SK-N-SH (cell line): ENCODE measurements around the gene RBMS3. TPM values are rescaled to one million over a fixed set of nuclear protein-coding genes. Genes with fewer than 3 reads are reported as not detected.

ENCODE experiments used
- CTCF ChIA-PET: fragments of 300-600, 350-600 bp; formaldehyde crosslinking; extraction: SDS; loops from one replicate; lab custom pipeline; 2021; lab: Yijun Ruan, JAX
- POLR2A ChIA-PET: fragments of 350-600 bp; sonication (Branson Sonifier 250); formaldehyde crosslinking; extraction: SDS; loops from one replicate; lab custom pipeline; 2020; ENCODE audit warnings: antibody characterized with exemption, inconsistent platforms; lab: Yijun Ruan, JAX
- DNase-seq: peaks from one replicate; pipeline ENCODE4 v3.0.0; 2012
- H2AFZ ChIP-seq: fragments of 200-600 bp; sonication (generic); 2 replicates; pipeline ENCODE4 v1.8.1; 2016; ENCODE audit warnings: antibody characterized with exemption, mild to moderate bottlenecking, low read depth
- H3F3A ChIP-seq: fragments of 200-600 bp; sonication (generic); replicated peaks from 2 replicates; pipeline ENCODE3; 2016; ENCODE audit warnings: antibody characterized with exemption, mild to moderate bottlenecking; ENCODE audit not compliant: insufficient read depth
- H3K27ac ChIP-seq, 2 experiments: fragments of 200-500 bp in 1 of 2; fragments of 200-600 bp in 1 of 2; sonication (Bioruptor generic) in 1 of 2; sonication (generic), shearing (Covaris generic) in 1 of 2; 2 replicates each; pipeline versions ENCODE4 v1.5.1 to v1.6.1; 2014 to 2016; ENCODE audit warnings: low read depth in 2 of 2, inconsistent platforms in 1 of 2, low read length in 1 of 2, mild to moderate bottlenecking in 1 of 2, mixed read lengths in 1 of 2
- H3K27me3 ChIP-seq: fragments of 200-600 bp; sonication (generic), shearing (Covaris generic); 2 replicates; pipeline ENCODE4 v1.6.1; 2016; ENCODE audit warnings: mixed run types; ENCODE audit not compliant: insufficient read depth
- H3K36me3 ChIP-seq, 2 experiments: fragments of 200-500 bp in 1 of 2; fragments of 200-600 bp in 1 of 2; sonication (Bioruptor generic) in 1 of 2; sonication (generic) in 1 of 2; replicated peaks in 1 of 2; 2 replicates each; pipeline versions ENCODE3 to v1.5.1; 2014 to 2016; ENCODE audit warnings: low read length in 1 of 2, mild to moderate bottlenecking in 1 of 2; ENCODE audit not compliant: insufficient read depth in 2 of 2, control insufficient read depth in 1 of 2
- H3K4me1 ChIP-seq, 2 experiments: fragments of 200-500 bp in 1 of 2; fragments of 200-600 bp in 1 of 2; sonication (Bioruptor generic) in 1 of 2; sonication (generic), shearing (Covaris generic) in 1 of 2; 2 replicates each; pipeline versions ENCODE4 v1.5.1 to v1.6.1; 2014 to 2016; ENCODE audit warnings: low read depth in 1 of 2, low read length in 1 of 2, mixed run types in 1 of 2; ENCODE audit not compliant: insufficient read depth in 2 of 2, control insufficient read depth in 1 of 2
- H3K4me2 ChIP-seq: fragments of 200-600 bp; sonication (generic), shearing (Covaris generic); 2 replicates; pipeline ENCODE4 v1.6.1; 2017; ENCODE audit warnings: mixed run types
- H3K4me3 ChIP-seq, 2 experiments: fragments of 200-500 bp in 1 of 2; fragments of 200-600 bp in 1 of 2; sonication (Bioruptor generic) in 1 of 2; sonication (generic), shearing (Covaris generic) in 1 of 2; 2 replicates each; pipeline versions ENCODE4 v1.5.1 to v1.8.1; 2014 to 2016; ENCODE audit warnings: low read depth in 2 of 2, inconsistent platforms in 1 of 2, low read length in 1 of 2, mild to moderate bottlenecking in 1 of 2, mixed read lengths in 1 of 2, moderate library complexity in 1 of 2
- H3K79me2 ChIP-seq: fragments of 200-600 bp; sonication (generic); 2 replicates; pipeline ENCODE4 v1.8.1; 2017; ENCODE audit warnings: mild to moderate bottlenecking; ENCODE audit not compliant: insufficient read depth
- H3K9ac ChIP-seq: fragments of 200-600 bp; sonication (generic); 2 replicates; pipeline ENCODE4 v1.6.1; 2017; ENCODE audit warnings: mixed run types
- H3K9me2 ChIP-seq: fragments of 200-600 bp; sonication (generic); 2 replicates; pipeline ENCODE4 v1.6.1; 2017; ENCODE audit warnings: mixed run types
- H3K9me3 ChIP-seq: fragments of 200-600 bp; sonication (generic); 2 replicates; pipeline ENCODE4 v1.6.1; 2017; ENCODE audit warnings: mixed run types, mild to moderate bottlenecking, moderate library complexity
- H4K20me1 ChIP-seq: fragments of 200-600 bp; sonication (generic); 2 replicates; pipeline ENCODE4 v1.6.1; 2017; ENCODE audit warnings: mild to moderate bottlenecking, mixed run types; ENCODE audit not compliant: insufficient read depth
- CTCF ChIP-seq: fragments of 200-600 bp; sonication (generic); IDR thresholded peaks from 2 replicates; pipeline ENCODE4 v1.6.1; 2017; ENCODE audit warnings: antibody characterized with exemption, mild to moderate bottlenecking, moderate library complexity
- ELF1 ChIP-seq: IDR thresholded peaks from 2 replicates; pipeline ENCODE4 v1.4.0; 2012
- EP300 ChIP-seq, 2 experiments: IDR thresholded peaks; 2 replicates each; pipeline versions ENCODE4 v1.4.0 to v1.6.1; 2012; ENCODE audit warnings: borderline replicate concordance in 1 of 2, low read depth in 1 of 2, low read length in 1 of 2
- EZH2phosphoT487 ChIP-seq: fragments of 200-600 bp; sonication (generic); IDR thresholded peaks from 2 replicates; pipeline ENCODE4 v1.6.1; 2017; ENCODE audit warnings: low read depth, mixed run types, mild to moderate bottlenecking, antibody characterized with exemption, moderate library complexity, borderline replicate concordance
- FOXM1 ChIP-seq: IDR thresholded peaks from 2 replicates; pipeline ENCODE4 v1.4.0; 2012; ENCODE audit warnings: low read depth, mild to moderate bottlenecking
- GABPA ChIP-seq: IDR thresholded peaks from 2 replicates; pipeline ENCODE4 v1.4.0; 2012; ENCODE audit warnings: low read depth, mild to moderate bottlenecking
- JUND ChIP-seq: IDR thresholded peaks from 2 replicates; pipeline ENCODE4 v1.4.0; 2012
- MAX ChIP-seq: IDR thresholded peaks from 2 replicates; pipeline ENCODE4 v1.4.0; 2012; ENCODE audit warnings: low read depth
- MEF2A ChIP-seq: IDR thresholded peaks from 2 replicates; pipeline ENCODE4 v1.4.0; 2012; ENCODE audit warnings: low read depth, borderline replicate concordance
- PBX3 ChIP-seq: IDR thresholded peaks from 2 replicates; pipeline ENCODE4; 2012
- SMC3 ChIP-seq: IDR thresholded peaks from 2 replicates; pipeline ENCODE4 v1.6.1; 2012; ENCODE audit warnings: low read depth, low read length, improper control_type of control experiment
- TAF1 ChIP-seq: IDR thresholded peaks from 2 replicates; pipeline ENCODE4 v1.6.1; 2012; ENCODE audit warnings: low read depth, mild to moderate bottlenecking, low read length, moderate library complexity, borderline replicate concordance
- TEAD4 ChIP-seq: IDR thresholded peaks from 2 replicates; pipeline ENCODE4 v1.4.0; 2012; ENCODE audit warnings: mild to moderate bottlenecking, borderline replicate concordance; ENCODE audit not compliant: insufficient read depth
- USF1 ChIP-seq: IDR thresholded peaks from 2 replicates; pipeline ENCODE4 v1.4.0; 2012; ENCODE audit warnings: low read depth, borderline replicate concordance
- WGBS: methylation state at CpG from one replicate; pipeline ENCODE4 v1.1.6; 2017; ENCODE audit warnings: low lambda C conversion rate; 5-methylcytosine and 5-hydroxymethylcytosine counted together
- polyA plus RNA-seq, 3 experiments: library from polyadenylated mRNA; depleted of rRNA; stranded (reverse); fragments of >200 nt; gene quantifications; 2 replicates each; pipeline ENCODE4 v1.2.3, GENCODE V29; 2012
- TF ChIP-seq, protein P1 (sequence below): fragments of 150-350 bp; IDR thresholded peaks from 2 replicates; pipeline ENCODE4 v1.6.1; 2017; ENCODE audit warnings: antibody characterized with exemption, low read length, low read depth, borderline replicate concordance
- TF ChIP-seq, protein P2 (sequence below): IDR thresholded peaks from 2 replicates; pipeline ENCODE4 v1.6.1; 2012; ENCODE audit warnings: mild to moderate bottlenecking, low read depth, low read length, moderate library complexity
- TF ChIP-seq, protein P3 (sequence below): IDR thresholded peaks from 2 replicates; pipeline ENCODE4 v1.4.0; 2012; ENCODE audit warnings: low read depth, borderline replicate concordance

The RBMS3 gene
- polyA plus RNA-seq, 1 of the 3 experiments (the other 2 are of a cell fraction), result 8.2 TPM

DNA sequence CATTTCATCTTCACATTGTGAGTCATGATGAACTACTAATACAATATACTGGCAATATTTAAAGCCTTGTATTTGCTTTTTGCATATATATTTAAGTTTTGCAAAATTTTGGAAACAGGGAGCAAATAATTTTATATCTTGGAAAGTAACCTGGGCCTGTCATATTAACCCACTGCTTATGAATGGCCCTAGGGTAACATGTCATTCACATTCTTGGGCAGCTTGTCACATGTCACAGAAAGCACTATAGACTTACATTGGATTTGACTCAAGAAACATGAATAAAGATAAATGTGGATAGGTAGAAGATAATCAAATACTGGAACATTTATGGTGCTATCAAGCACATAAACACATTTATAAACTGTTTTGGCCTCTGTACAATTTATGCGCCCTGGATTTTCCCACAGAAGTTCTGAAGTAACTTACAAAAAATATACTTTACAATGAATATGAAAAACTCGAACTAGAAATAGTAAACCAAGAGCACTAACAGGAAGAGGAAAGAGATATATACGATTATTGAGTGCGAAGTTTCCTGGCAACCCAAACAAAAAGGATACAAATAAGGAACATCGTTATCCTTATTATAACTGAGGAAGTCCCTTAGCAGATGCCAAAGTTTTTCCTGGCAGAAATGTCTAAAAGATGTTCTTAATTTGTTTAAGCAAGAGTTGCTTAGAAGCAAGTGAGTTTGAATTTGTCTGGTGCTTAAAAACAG, 257.2 kb downstream of the RBMS3 start (continued):
- no peak for TF ChIP-seq USF1
- no peak for TF ChIP-seq ELF1

GRCh38 chr3:29538610-29538958, 257.7 kb downstream of the RBMS3 start:
- no peak for DNase-seq
- peaks cover 3 to 15% of the 10 kb centered on the region in 2 experiments for H3K36me3 ChIP-seq
- no peaks in the 10 kb centered on the region for H3F3A ChIP-seq
- no peaks in the 10 kb centered on the region for H3K9me2 ChIP-seq
- no peak overlapping the region for H3K4me3 ChIP-seq
- peak overlapping the region; percentile 14 to 64; a peak in 3 of 4 replicates for H3K27ac ChIP-seq
- no peak overlapping the region for H3K9ac ChIP-seq
- peaks cover 9 to 11% of the 10 kb centered on the region in 2 experiments; a peak in 3 of 4 replicates for H3K4me1 ChIP-seq
- no peak overlapping the region for H2AFZ ChIP-seq
- no peaks in the 10 kb centered on the region for H3K9me3 ChIP-seq
- H3K4me2 ChIP-seq, result no peak overlapping the region
- POLR2A ChIA-PET, result no interaction called here
- no peaks in the 10 kb centered on the region for H3K27me3 ChIP-seq
- 84% methylated on average over 2 of the region's 2 CpGs for WGBS
- H3K79me2 ChIP-seq, result peaks cover 30% of the 10 kb centered on the region; the same call in 1 of the 2 replicates
- TF ChIP-seq FOXM1 (no peak), CTCF (no peak), GABPA (no peak), SMC3 (no peak), EP300 (IDR thresholded peaks at IDR 0.05; ENCODE audit: borderline replicate concordance in 1 of 2, low read depth in 1 of 2, low read length in 1 of 2) (no peak), MEF2A (no peak), JUND (no peak), PBX3 (no peak), TAF1 (no peak), EZH2phosphoT487 (no peak), MAX (no peak), TEAD4 (no peak)
- TF ChIP-seq, protein P1, sequence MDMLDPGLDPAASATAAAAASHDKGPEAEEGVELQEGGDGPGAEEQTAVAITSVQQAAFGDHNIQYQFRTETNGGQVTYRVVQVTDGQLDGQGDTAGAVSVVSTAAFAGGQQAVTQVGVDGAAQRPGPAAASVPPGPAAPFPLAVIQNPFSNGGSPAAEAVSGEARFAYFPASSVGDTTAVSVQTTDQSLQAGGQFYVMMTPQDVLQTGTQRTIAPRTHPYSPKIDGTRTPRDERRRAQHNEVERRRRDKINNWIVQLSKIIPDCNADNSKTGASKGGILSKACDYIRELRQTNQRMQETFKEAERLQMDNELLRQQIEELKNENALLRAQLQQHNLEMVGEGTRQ, result no peak
- TF ChIP-seq, protein P2, sequence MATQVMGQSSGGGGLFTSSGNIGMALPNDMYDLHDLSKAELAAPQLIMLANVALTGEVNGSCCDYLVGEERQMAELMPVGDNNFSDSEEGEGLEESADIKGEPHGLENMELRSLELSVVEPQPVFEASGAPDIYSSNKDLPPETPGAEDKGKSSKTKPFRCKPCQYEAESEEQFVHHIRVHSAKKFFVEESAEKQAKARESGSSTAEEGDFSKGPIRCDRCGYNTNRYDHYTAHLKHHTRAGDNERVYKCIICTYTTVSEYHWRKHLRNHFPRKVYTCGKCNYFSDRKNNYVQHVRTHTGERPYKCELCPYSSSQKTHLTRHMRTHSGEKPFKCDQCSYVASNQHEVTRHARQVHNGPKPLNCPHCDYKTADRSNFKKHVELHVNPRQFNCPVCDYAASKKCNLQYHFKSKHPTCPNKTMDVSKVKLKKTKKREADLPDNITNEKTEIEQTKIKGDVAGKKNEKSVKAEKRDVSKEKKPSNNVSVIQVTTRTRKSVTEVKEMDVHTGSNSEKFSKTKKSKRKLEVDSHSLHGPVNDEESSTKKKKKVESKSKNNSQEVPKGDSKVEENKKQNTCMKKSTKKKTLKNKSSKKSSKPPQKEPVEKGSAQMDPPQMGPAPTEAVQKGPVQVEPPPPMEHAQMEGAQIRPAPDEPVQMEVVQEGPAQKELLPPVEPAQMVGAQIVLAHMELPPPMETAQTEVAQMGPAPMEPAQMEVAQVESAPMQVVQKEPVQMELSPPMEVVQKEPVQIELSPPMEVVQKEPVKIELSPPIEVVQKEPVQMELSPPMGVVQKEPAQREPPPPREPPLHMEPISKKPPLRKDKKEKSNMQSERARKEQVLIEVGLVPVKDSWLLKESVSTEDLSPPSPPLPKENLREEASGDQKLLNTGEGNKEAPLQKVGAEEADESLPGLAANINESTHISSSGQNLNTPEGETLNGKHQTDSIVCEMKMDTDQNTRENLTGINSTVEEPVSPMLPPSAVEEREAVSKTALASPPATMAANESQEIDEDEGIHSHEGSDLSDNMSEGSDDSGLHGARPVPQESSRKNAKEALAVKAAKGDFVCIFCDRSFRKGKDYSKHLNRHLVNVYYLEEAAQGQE, result no peak
- TF ChIP-seq, protein P3, sequence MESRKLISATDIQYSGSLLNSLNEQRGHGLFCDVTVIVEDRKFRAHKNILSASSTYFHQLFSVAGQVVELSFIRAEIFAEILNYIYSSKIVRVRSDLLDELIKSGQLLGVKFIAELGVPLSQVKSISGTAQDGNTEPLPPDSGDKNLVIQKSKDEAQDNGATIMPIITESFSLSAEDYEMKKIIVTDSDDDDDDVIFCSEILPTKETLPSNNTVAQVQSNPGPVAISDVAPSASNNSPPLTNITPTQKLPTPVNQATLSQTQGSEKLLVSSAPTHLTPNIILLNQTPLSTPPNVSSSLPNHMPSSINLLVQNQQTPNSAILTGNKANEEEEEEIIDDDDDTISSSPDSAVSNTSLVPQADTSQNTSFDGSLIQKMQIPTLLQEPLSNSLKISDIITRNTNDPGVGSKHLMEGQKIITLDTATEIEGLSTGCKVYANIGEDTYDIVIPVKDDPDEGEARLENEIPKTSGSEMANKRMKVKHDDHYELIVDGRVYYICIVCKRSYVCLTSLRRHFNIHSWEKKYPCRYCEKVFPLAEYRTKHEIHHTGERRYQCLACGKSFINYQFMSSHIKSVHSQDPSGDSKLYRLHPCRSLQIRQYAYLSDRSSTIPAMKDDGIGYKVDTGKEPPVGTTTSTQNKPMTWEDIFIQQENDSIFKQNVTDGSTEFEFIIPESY, result no peak
- TF ChIP-seq, all 33 proteins: peak for 0
- H4K20me1 ChIP-seq, result no peaks in the 10 kb centered on the region
- CTCF ChIA-PET, result interaction anchor here (2.5 kb wide), 1 partner anchor 10 kb away, joined by 7 read pairs; no protein-coding TSS in a partner anchor
